Measurements from ENCODE around the gene STX10. TPM values are rescaled to one million over a fixed set of nuclear protein-coding genes. Genes with fewer than 3 reads are reported as not detected.

STX10 gene
- total and polyA plus RNA-seq, 9 of the 15 experiments (the other 6 are each of a cell fraction or from before 2014, with no cell fraction given), result 0.51 to 66.3 (median 31.0) TPM

DNA sequence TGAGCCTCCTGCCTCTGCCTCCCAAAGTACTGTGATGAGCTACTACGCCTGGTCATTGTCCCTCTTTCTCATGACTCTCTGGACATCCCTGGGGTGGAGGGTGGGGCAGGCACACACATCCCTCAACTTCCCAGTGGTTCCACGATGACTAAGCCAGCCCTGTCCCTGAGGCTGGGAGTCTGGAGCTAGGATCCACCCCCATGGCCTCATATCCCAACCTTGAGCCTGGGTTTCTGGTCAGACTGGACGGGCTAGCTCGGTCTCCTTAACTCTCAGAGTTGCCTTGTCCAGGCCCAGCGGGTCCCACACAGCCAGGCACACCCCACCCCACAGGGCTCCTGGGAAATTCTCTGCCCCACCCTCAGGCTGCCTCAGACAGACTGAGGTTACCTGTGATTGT lies 19.6 kb upstream of the STX10 start:
- 73% methylated on average over 5 of the region's 5 CpGs for WGBS (ENCODE audit: insufficient coverage, low coverage, missing lambda C conversion rate)
- peaks cover 24 to 48% of the 10 kb centered on the region in 2 experiments for H3K4me1 ChIP-seq (replicated peaks in 1 of 2; ENCODE audit: control insufficient read depth in 2 of 2, insufficient read depth in 2 of 2, low read length in 2 of 2)
- no peak overlapping the region for H3K4me2 ChIP-seq (ENCODE audit: insufficient read depth, low read length)
- intact Hi-C loops (cut with micrococcal nuclease) (no loop called here), in situ Hi-C loops (cut with MboI) (no loop called here)
- no peak overlapping the region for H2AFZ ChIP-seq (ENCODE audit: low read depth, low read length)
- BruUV-seq (replicated peaks), result no TSS peak
- no peaks in the 10 kb centered on the region for H3K79me2 ChIP-seq (ENCODE audit: control insufficient read depth, insufficient read depth, low read length)
- no peaks in the 10 kb centered on the region for H4K20me1 ChIP-seq (replicated peaks; ENCODE audit: control insufficient read depth, insufficient read depth, low read length)
- H3K9me3 ChIP-seq (replicated peaks; ENCODE audit: control insufficient read depth, insufficient read depth, low read depth, low read length), result no peaks in the 10 kb centered on the region
- FAIRE-seq, result no peak
- H3K4me3 ChIP-seq, result no peak overlapping the region
- peak in 3 of 4 experiments; percentile 13 to 40 (median 39) for DNase-seq (ENCODE audit: extremely low read depth in 1 of 4, low spot score in 3 of 4)
- H3K27ac ChIP-seq (ENCODE audit: extremely low read depth, low read depth, low read length), result no peak overlapping the region
- H3K9ac ChIP-seq (ENCODE audit: insufficient read depth in 1 of 2, low read depth in 2 of 2, low read length in 2 of 2), result peak overlapping the region in 1 of 2 experiments; percentile 82; a peak in 2 of 4 replicates
- ChIA-PET POLR2A (interaction anchor here (0.7 to 2.3 kb wide), 5 partner anchors 15 to 41 kb away, joined by 3 to 19 read pairs (median 4); partner anchors contain the start of genes IER2 and STX10), CTCF (ENCODE audit: low intra/inter-chr PET ratio) (no interaction called here)
- H3K36me3 ChIP-seq (ENCODE audit: control insufficient read depth, insufficient read depth, low read length), result no peaks in the 10 kb centered on the region
- no peak for ATAC-seq
- H3K27me3 ChIP-seq (ENCODE audit: control insufficient read depth in 2 of 2, insufficient read depth in 2 of 2, low read length in 2 of 2), result no peaks in the 10 kb centered on the region
- no peaks in the 10 kb centered on the region for H3K9me1 ChIP-seq (ENCODE audit: control insufficient read depth, insufficient read depth, low read length)
- TF ChIP-seq, protein P1, sequence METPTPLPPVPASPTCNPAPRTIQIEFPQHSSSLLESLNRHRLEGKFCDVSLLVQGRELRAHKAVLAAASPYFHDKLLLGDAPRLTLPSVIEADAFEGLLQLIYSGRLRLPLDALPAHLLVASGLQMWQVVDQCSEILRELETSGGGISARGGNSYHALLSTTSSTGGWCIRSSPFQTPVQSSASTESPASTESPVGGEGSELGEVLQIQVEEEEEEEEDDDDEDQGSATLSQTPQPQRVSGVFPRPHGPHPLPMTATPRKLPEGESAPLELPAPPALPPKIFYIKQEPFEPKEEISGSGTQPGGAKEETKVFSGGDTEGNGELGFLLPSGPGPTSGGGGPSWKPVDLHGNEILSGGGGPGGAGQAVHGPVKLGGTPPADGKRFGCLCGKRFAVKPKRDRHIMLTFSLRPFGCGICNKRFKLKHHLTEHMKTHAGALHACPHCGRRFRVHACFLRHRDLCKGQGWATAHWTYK (CRISPR knock-in tag; IDR thresholded peaks at IDR 0.05), result no peak
- TF ChIP-seq CTBP1 (IDR thresholded peaks at IDR 0.05; ENCODE audit: borderline replicate concordance) (peak; percentile 57; the same call in 1 of the 2 replicates), ADNP (tag; IDR thresholded peaks at IDR 0.05) (no peak), BHLHE40 (IDR thresholded peaks at IDR 0.05; ENCODE audit: low read length) (no peak), GABPA (tag; conservative IDR thresholded peaks at IDR 0.05; ENCODE audit: low read depth) (no peak), ZNF445 (CRISPR knock-in tag; IDR thresholded peaks at IDR 0.05; ENCODE audit: low read depth) (no peak), SIN3B (IDR thresholded peaks at IDR 0.05; ENCODE audit: low read depth) (no peak), HSF4 (CRISPR knock-in tag; IDR thresholded peaks at IDR 0.05; ENCODE audit: borderline replicate concordance) (no peak), FOSL1 (tag; conservative IDR thresholded peaks at IDR 0.05) (peak; percentile 38; the same call in 1 of the 2 replicates), ZSCAN32 (CRISPR knock-in tag; IDR thresholded peaks at IDR 0.05) (no peak), JUND (IDR thresholded peaks at IDR 0.05; ENCODE audit: borderline replicate concordance, low read depth, low read length) (no peak), JUND (tag; IDR thresholded peaks at IDR 0.05; ENCODE audit: borderline replicate concordance, low read depth, low read length) (no peak), ZNF644 (tag; IDR thresholded peaks at IDR 0.05; ENCODE audit: low read depth) (no peak)
- TF ChIP-seq, protein P2, sequence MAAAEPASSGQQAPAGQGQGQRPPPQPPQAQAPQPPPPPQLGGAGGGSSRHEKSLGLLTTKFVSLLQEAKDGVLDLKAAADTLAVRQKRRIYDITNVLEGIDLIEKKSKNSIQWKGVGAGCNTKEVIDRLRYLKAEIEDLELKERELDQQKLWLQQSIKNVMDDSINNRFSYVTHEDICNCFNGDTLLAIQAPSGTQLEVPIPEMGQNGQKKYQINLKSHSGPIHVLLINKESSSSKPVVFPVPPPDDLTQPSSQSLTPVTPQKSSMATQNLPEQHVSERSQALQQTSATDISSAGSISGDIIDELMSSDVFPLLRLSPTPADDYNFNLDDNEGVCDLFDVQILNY (CRISPR knock-in tag; IDR thresholded peaks at IDR 0.05), result no peak
- TF ChIP-seq, protein P3, sequence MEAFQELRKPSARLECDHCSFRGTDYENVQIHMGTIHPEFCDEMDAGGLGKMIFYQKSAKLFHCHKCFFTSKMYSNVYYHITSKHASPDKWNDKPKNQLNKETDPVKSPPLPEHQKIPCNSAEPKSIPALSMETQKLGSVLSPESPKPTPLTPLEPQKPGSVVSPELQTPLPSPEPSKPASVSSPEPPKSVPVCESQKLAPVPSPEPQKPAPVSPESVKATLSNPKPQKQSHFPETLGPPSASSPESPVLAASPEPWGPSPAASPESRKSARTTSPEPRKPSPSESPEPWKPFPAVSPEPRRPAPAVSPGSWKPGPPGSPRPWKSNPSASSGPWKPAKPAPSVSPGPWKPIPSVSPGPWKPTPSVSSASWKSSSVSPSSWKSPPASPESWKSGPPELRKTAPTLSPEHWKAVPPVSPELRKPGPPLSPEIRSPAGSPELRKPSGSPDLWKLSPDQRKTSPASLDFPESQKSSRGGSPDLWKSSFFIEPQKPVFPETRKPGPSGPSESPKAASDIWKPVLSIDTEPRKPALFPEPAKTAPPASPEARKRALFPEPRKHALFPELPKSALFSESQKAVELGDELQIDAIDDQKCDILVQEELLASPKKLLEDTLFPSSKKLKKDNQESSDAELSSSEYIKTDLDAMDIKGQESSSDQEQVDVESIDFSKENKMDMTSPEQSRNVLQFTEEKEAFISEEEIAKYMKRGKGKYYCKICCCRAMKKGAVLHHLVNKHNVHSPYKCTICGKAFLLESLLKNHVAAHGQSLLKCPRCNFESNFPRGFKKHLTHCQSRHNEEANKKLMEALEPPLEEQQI (IDR thresholded peaks at IDR 0.05), result no peak
- TF ChIP-seq, protein P4, sequence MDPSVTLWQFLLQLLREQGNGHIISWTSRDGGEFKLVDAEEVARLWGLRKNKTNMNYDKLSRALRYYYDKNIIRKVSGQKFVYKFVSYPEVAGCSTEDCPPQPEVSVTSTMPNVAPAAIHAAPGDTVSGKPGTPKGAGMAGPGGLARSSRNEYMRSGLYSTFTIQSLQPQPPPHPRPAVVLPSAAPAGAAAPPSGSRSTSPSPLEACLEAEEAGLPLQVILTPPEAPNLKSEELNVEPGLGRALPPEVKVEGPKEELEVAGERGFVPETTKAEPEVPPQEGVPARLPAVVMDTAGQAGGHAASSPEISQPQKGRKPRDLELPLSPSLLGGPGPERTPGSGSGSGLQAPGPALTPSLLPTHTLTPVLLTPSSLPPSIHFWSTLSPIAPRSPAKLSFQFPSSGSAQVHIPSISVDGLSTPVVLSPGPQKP (CRISPR knock-in tag; IDR thresholded peaks at IDR 0.05), result no peak

All from K562 (cell line).